HEK293T (cell line): ENCODE results near the gene BRIP1.

Experiments
- CTCF ChIA-PET: fragments of 350-600 bp; formaldehyde crosslinking; extraction: SDS; loops from one replicate; lab custom pipeline; 2021; ENCODE audit warnings: antibody characterized with exemption, inconsistent platforms; lab: Yijun Ruan, JAX
- POLR2A ChIA-PET: fragments of 350-600 bp; formaldehyde crosslinking; extraction: SDS; loops from one replicate; lab custom pipeline; 2020; ENCODE audit warnings: antibody characterized with exemption, inconsistent platforms; lab: Yijun Ruan, JAX
- DNase-seq: peaks from one replicate; pipeline ENCODE4 v3.0.0; 2012; ENCODE audit warnings: mixed read lengths; ENCODE audit errors: extremely low spot score
- ARNT ChIP-seq: fragments of 450-650 bp; IDR thresholded peaks from 2 replicates; pipeline ENCODE4 v1.6.1; 2017; ENCODE audit warnings: mild to moderate bottlenecking
- BHLHE40 ChIP-seq: fragments of 450-650 bp; IDR thresholded peaks from 2 replicates; pipeline ENCODE4 v1.6.1; 2016; ENCODE audit warnings: mild to moderate bottlenecking, moderate library complexity, borderline replicate concordance
- CTBP1 ChIP-seq: fragments of 450-650 bp; IDR thresholded peaks from 2 replicates; pipeline ENCODE4 v1.6.1; 2016; ENCODE audit warnings: borderline replicate concordance
- ELF4 ChIP-seq: fragments of 450-650 bp; IDR thresholded peaks from 2 replicates; pipeline ENCODE4 v1.6.1; 2017; ENCODE audit warnings: antibody characterized with exemption
- FOXA1 ChIP-seq: fragments of 450-650 bp; IDR thresholded peaks from 2 replicates; pipeline ENCODE4 v1.6.1; 2016; ENCODE audit warnings: mild to moderate bottlenecking
- FOXK2 ChIP-seq: fragments of 450-650 bp; IDR thresholded peaks from 2 replicates; pipeline ENCODE4 v1.6.1; 2016; ENCODE audit warnings: mild to moderate bottlenecking
- FOXM1 ChIP-seq: fragments of 450-650 bp; IDR thresholded peaks from 2 replicates; pipeline ENCODE4 v1.6.1; 2017; ENCODE audit warnings: mild to moderate bottlenecking, borderline replicate concordance
- HDGF ChIP-seq: fragments of 450-650 bp; IDR thresholded peaks from 2 replicates; pipeline ENCODE4 v1.6.1; 2017; ENCODE audit warnings: antibody characterized with exemption, borderline replicate concordance
- L3MBTL2 ChIP-seq: fragments of 450-650 bp; conservative IDR thresholded peaks from 2 replicates; pipeline ENCODE4 v1.6.1; 2016; ENCODE audit warnings: mild to moderate bottlenecking
- LEF1 ChIP-seq: fragments of 450-650 bp; IDR thresholded peaks from 2 replicates; pipeline ENCODE4 v1.6.1; 2017; ENCODE audit warnings: mild to moderate bottlenecking, borderline replicate concordance
- NFRKB ChIP-seq: fragments of 450-650 bp; IDR thresholded peaks from 2 replicates; pipeline ENCODE4 v1.6.1; 2016; ENCODE audit warnings: mild to moderate bottlenecking, moderate library complexity
- SP1 ChIP-seq: fragments of 450-650 bp; IDR thresholded peaks from 2 replicates; pipeline ENCODE4 v1.6.1; 2017
- SUZ12 ChIP-seq: fragments of 450-650 bp; IDR thresholded peaks from 2 replicates; pipeline ENCODE4 v1.6.1; 2016; ENCODE audit warnings: mild to moderate bottlenecking
- TARDBP ChIP-seq: fragments of 450-650 bp; IDR thresholded peaks from 2 replicates; pipeline ENCODE4 v1.6.1; 2016
- ZNF384 ChIP-seq: fragments of 450-650 bp; IDR thresholded peaks from 2 replicates; pipeline ENCODE4 v1.6.1; 2016
- TF ChIP-seq, protein P1 (sequence below): fragments of 450-650 bp; IDR thresholded peaks from 2 replicates; pipeline ENCODE4 v1.6.1; 2016

BRIP1 gene

DNA sequence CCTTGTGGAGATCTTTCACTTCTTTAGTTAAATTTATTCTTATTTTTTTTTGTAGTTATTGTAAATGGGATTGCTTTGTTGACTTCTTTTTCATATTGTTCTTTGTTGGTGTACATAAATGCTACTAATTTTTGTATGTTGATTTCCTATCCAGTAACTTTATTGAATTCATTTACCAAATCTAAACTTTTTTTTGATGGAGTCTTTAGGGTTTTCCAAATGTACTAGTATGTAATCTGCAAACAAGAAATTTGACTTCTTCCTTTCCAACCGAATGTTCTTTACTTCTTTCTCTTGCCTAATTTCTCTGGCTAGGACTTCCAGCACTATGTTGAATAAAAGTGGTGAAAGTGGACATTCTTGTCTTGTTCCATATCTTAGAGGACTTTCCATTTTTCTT, 230.5 kb downstream of the BRIP1 start:
- ChIA-PET CTCF (no interaction called here), POLR2A (no interaction called here)
- no peak for DNase-seq

DNA sequence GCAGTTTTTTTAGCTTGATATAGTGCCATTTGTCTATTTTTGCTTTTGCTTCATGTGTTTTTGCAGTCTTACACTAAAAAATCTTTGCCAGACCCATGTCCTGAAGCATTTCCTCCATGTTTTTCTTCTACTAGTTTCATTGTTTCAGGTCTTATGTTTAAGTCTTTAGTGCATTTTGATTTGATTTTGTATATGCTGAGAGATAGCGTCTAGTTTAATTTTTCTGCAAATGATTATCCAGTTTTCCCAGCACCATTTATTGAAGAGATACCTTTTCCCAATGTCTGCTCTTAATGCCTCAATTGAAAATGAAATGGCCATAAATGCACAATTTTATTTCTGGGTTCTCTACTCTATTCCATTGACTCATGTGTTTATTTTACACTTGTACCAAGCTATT, 231.5 kb downstream of the BRIP1 start:
- TF ChIP-seq CTBP1, result no peak
- no peak for TF ChIP-seq TARDBP
- no peak for TF ChIP-seq FOXA1
- no peak for TF ChIP-seq BHLHE40
- TF ChIP-seq ARNT, result no peak
- TF ChIP-seq NFRKB, result no peak
- TF ChIP-seq FOXM1, result no peak
- TF ChIP-seq SP1, result no peak
- TF ChIP-seq SUZ12, result no peak
- TF ChIP-seq, protein P1, sequence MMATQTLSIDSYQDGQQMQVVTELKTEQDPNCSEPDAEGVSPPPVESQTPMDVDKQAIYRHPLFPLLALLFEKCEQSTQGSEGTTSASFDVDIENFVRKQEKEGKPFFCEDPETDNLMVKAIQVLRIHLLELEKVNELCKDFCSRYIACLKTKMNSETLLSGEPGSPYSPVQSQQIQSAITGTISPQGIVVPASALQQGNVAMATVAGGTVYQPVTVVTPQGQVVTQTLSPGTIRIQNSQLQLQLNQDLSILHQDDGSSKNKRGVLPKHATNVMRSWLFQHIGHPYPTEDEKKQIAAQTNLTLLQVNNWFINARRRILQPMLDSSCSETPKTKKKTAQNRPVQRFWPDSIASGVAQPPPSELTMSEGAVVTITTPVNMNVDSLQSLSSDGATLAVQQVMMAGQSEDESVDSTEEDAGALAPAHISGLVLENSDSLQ, result no peak
- TF ChIP-seq FOXK2, result no peak
- TF ChIP-seq ZNF384, result no peak
- no peak for TF ChIP-seq HDGF
- no peak for TF ChIP-seq L3MBTL2
- TF ChIP-seq LEF1, result no peak
- TF ChIP-seq ELF4, result no peak
- DNase-seq, result no peak
- POLR2A ChIA-PET, result no interaction called here
- CTCF ChIA-PET, result no interaction called here

More for the DNA sequence above, 230.5 kb downstream of the BRIP1 start:
- no peak for TF ChIP-seq L3MBTL2
- TF ChIP-seq LEF1, result no peak
- TF ChIP-seq NFRKB, result no peak
- no peak for TF ChIP-seq BHLHE40
- TF ChIP-seq ARNT, result no peak
- no peak for TF ChIP-seq ZNF384
- TF ChIP-seq SUZ12, result no peak
- TF ChIP-seq CTBP1, result no peak
- TF ChIP-seq, protein P1, result no peak
- TF ChIP-seq TARDBP, result no peak
- TF ChIP-seq FOXK2, result no peak
- TF ChIP-seq SP1, result no peak
